ENCODE measurements around the gene GPX6.

- TF ChIP-seq CTCF (IDR thresholded peaks at IDR 0.05; ENCODE audit: low read length) = no peak
- no peak for TF ChIP-seq EZH2 (IDR thresholded peaks at IDR 0.05; ENCODE audit: borderline replicate concordance, low read length)
These were observed 22.0 kb upstream of the GPX6 start for GRCh38 chr6:28537509-28538140.
